Astrocyte of the spinal cord (primary cell): ENCODE data around the gene PRPF38A.
"Not testable (repeated sequence)": the region's sequence is repeated elsewhere in the genome, so short reads cannot be mapped to it uniquely, and the experiment has no call there.

Experiments used
- DNase-seq: peaks from one replicate; pipeline ENCODE4 v3.0.0; 2011; ENCODE audit warnings: low read depth, low spot score
- H3K4me3 ChIP-seq: 2 replicates; pipeline ENCODE4 v1.5.1; 2011; ENCODE audit warnings: low read depth, mild to moderate bottlenecking, low read length, moderate library complexity
- in situ Hi-C: cut with HindIII; loops from 2 replicates; pipeline ENCODE4 v1.10.0; 2017; ENCODE audit warnings: low sequenced_read_pairs
- TF ChIP-seq, protein P1 (sequence below): IDR thresholded peaks from 2 replicates; pipeline ENCODE4 v1.5.1; 2012; ENCODE audit warnings: low read depth, mild to moderate bottlenecking, low read length, inconsistent platforms

PRPF38A gene

GRCh38 chr1:52367272-52367671 is 37.1 kb upstream of the PRPF38A start:
- H3K4me3 ChIP-seq, result no peak overlapping the region
- no peak for DNase-seq
- in situ Hi-C loops, result no loop called here
- TF ChIP-seq, protein P1, sequence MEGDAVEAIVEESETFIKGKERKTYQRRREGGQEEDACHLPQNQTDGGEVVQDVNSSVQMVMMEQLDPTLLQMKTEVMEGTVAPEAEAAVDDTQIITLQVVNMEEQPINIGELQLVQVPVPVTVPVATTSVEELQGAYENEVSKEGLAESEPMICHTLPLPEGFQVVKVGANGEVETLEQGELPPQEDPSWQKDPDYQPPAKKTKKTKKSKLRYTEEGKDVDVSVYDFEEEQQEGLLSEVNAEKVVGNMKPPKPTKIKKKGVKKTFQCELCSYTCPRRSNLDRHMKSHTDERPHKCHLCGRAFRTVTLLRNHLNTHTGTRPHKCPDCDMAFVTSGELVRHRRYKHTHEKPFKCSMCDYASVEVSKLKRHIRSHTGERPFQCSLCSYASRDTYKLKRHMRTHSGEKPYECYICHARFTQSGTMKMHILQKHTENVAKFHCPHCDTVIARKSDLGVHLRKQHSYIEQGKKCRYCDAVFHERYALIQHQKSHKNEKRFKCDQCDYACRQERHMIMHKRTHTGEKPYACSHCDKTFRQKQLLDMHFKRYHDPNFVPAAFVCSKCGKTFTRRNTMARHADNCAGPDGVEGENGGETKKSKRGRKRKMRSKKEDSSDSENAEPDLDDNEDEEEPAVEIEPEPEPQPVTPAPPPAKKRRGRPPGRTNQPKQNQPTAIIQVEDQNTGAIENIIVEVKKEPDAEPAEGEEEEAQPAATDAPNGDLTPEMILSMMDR, result no peak

DNA sequence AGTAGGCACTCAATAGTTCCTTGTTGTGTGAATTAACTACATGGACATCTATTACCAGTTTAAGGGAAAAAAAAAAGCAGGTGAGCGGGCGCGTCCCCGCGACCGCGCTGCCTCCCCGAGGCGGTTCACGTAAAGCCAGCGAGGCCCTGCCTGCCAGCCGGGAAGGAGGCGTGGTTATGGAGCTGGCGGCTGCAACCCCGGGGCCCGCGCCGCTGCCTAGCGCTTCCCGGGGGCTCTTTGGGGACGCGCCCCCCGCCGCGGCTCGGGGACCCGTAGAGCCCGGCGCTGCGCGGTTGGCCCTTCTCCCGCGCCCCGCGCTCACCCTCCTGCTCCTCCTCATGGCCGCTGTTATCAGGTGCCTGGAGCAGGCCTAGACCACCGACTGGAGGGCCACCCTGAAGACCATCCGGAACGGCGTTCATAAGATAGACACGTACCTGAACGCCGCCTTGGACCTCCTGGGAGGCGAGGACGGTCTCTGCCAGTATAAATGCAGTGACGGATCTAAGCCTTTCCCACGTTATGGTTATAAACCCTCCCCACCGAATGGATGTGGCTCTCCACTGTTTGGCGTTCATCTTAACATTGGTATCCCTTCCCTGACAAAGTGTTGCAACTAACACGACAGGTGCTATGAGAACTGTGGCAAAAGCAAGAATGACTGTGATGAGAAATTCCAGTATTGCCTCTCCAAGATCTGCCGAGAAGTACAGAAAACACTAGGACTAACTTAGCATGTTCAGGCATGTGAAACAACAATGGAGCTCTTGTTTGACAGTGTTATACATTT is 35.8 kb upstream of the PRPF38A start:
- DNase-seq, result peak; percentile 45
- in situ Hi-C loops, result no loop called here
- peak overlapping the region; percentile 34 for H3K4me3 ChIP-seq
- TF ChIP-seq, protein P1, result peak; percentile 35

DNA sequence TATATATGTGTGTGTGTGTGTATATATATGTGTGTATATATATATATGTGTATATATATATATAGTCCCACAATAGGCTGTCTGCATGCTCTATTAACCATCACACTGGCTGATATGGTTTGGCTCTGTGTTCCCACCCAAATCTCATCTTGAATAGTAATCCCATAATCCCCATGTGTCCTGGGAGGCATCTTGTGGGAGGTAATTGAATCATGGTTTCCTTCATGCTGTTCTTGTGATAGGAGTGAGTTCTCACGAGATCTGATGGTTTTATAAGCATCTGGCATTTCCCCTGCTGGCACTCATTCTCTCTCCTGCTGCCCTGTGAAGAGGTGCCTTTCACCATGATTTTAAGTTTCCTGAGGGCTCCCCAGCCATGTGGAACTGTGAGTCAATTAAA is 34.6 kb upstream of the PRPF38A start:
- in situ Hi-C loops, DNase-seq: not testable (repeated sequence)

DNA sequence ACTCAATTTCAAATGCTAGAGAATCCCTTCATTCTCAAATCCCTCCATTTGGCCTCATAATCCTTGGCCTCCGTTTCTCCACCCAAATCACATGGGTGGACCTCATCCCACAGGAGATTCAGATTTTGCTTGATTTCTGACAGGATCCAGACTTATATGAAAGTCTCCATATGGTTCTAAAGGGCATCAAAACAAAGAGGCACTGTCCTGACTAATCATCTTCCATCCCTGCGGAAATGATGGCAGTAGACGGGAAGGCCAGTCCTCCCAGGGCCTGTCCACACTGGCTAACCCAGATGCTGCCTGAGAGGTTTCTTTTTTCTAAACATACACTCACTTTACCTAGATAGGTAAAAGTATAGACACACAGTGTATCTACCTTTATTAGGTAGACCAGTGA is 19.0 kb upstream of the PRPF38A start:
- TF ChIP-seq, protein P1, result no peak
- in situ Hi-C loops, result no loop called here
- DNase-seq, result no peak
- no peak overlapping the region for H3K4me3 ChIP-seq

More for the DNA sequence above, 34.6 kb upstream of the PRPF38A start:
- H3K4me3 ChIP-seq, result not testable (repeated sequence)

- no peak overlapping the region for H3K4me3 ChIP-seq
- TF ChIP-seq, protein P1, result no peak
- DNase-seq, result no peak
- in situ Hi-C loops, result no loop called here
Measured at GRCh38 chr1:52386458-52386857, 17.9 kb upstream of the PRPF38A start.

- TF ChIP-seq, protein P1, result no peak
- in situ Hi-C loops, result no loop called here
- H3K4me3 ChIP-seq, result no peak overlapping the region
- DNase-seq, result no peak
Measured at GRCh38 chr1:52393174-52393573, 11.2 kb upstream of the PRPF38A start.

DNA sequence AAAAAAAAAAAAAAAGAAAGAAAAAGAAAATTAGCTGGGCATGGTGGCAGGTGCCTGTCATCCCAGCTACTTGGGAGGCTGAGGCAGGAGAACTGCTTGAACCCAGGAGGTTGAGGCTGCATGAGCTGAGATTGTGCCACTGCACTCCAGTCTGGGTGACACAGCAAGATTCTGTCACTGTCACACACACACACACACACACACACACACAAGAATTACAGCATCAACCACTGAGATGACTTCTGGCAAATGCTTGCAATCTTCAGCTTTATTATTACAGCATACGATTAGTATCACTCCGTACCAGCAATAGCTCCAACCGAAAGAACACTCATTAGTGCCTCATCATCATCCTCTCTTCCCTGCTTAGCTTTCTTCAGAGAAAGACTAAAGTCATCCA is 4.8 kb upstream of the PRPF38A start:
- DNase-seq, result no peak
- in situ Hi-C loops, result no loop called here
- TF ChIP-seq, protein P1, result no peak
- no peak overlapping the region for H3K4me3 ChIP-seq
